ENCODE data around the gene CNTFR.

DNA sequence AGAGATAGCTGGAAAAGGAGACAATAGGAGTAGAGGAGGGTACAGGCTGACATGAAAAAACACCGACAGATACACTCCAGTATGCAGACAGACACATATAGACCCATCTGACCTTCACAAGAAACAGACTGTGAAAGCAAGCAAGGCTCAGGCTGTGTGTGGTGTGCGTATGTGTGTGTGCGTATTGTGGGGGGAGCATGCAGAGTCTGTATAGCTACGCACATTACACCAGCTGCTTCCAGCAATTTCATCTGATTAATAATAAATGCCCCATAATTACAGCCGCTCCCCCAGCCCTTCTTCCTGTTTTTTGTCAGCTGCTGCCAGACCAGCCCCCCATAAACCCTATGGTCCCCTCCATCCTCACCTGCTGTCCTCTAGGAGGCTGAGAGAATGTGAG lies 6.7 kb downstream of the CNTFR start:
- TF ChIP-seq, protein P1, sequence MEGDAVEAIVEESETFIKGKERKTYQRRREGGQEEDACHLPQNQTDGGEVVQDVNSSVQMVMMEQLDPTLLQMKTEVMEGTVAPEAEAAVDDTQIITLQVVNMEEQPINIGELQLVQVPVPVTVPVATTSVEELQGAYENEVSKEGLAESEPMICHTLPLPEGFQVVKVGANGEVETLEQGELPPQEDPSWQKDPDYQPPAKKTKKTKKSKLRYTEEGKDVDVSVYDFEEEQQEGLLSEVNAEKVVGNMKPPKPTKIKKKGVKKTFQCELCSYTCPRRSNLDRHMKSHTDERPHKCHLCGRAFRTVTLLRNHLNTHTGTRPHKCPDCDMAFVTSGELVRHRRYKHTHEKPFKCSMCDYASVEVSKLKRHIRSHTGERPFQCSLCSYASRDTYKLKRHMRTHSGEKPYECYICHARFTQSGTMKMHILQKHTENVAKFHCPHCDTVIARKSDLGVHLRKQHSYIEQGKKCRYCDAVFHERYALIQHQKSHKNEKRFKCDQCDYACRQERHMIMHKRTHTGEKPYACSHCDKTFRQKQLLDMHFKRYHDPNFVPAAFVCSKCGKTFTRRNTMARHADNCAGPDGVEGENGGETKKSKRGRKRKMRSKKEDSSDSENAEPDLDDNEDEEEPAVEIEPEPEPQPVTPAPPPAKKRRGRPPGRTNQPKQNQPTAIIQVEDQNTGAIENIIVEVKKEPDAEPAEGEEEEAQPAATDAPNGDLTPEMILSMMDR (IDR thresholded peaks at IDR 0.05), result no peak
- TF ChIP-seq POLR2A (IDR thresholded peaks at IDR 0.05), result no peak
